DMS114 treated with DMSO at 0.1 percent for 48 hours (cell line): ENCODE results near the gene KPTN.
"Not testable (repeated sequence)": the region's sequence is repeated elsewhere in the genome, so short reads cannot be mapped to it uniquely, and the experiment has no call there.

Experiments
- DNase-seq: peaks from one replicate; lab custom pipeline; 2025; ENCODE audit not compliant: unreplicated experiment; lab: John Stamatoyannopoulos, UW

The KPTN gene

GRCh38 chr19:47492571-47493377 lies 8.8 kb upstream of the KPTN start:
- DNase-seq, result no peak

GRCh38 chr19:47492137-47492533 lies 8.1 kb upstream of the KPTN start:
- DNase-seq, result no peak

GRCh38 chr19:47491358-47492136 lies 7.5 kb upstream of the KPTN start:
- DNase-seq, result no peak

- DNase-seq, result no peak
These were observed 6.8 kb upstream of the KPTN start for GRCh38 chr19:47490847-47491246.

- no peak for DNase-seq
These were observed 6.0 kb upstream of the KPTN start for GRCh38 chr19:47490031-47490430.

- DNase-seq, result no peak
These were observed 5.3 kb upstream of the KPTN start for GRCh38 chr19:47489072-47489914.

GRCh38 chr19:47487551-47488515 lies 3.8 kb upstream of the KPTN start:
- no peak for DNase-seq

- no peak for DNase-seq
These were observed 2.9 kb upstream of the KPTN start for GRCh38 chr19:47486900-47487299.

- not testable (repeated sequence) for DNase-seq
These were observed 2.2 kb upstream of the KPTN start for GRCh38 chr19:47486220-47486619.

- DNase-seq, result no peak
These were observed 1.2 kb upstream of the KPTN start for GRCh38 chr19:47485210-47485609.

- no peak for DNase-seq
These were observed 819 bp downstream of the KPTN start for GRCh38 chr19:47483200-47483599.

GRCh38 chr19:47481460-47482052 lies 2.5 kb downstream of the KPTN start:
- DNase-seq, result no peak

GRCh38 chr19:47480658-47481057 lies 3.4 kb downstream of the KPTN start:
- no peak for DNase-seq

- no peak for DNase-seq
These were observed 4.1 kb downstream of the KPTN start for GRCh38 chr19:47479701-47480503.

GRCh38 chr19:47476438-47476972 lies 7.5 kb downstream of the KPTN start:
- DNase-seq, result no peak

- no peak for DNase-seq
These were observed 8.6 kb downstream of the KPTN start for GRCh38 chr19:47475465-47475864.

GRCh38 chr19:47473336-47473735 lies 10.7 kb downstream of the KPTN start:
- no peak for DNase-seq

GRCh38 chr19:47471733-47472457 lies 12.1 kb downstream of the KPTN start, which contains the start of gene SLC8A2:
TSS of gene SLC8A2 (minus strand) at chr19:47471893. CDS start at chr19:47466403, 5,490 bp downstream.
- DNase-seq, result no peak
